A673 (cell line): ENCODE measurements around the gene AGTPBP1. TPM values are rescaled to one million over a fixed set of nuclear protein-coding genes. Genes with fewer than 3 reads are reported as not detected.

Source experiments
- BruUV-seq: library from RNA; stranded (reverse); fragments of 400-500 nt; replicated peaks from 2 replicates; lab custom pipeline; 2021; lab: Mats Ljungman, UMichigan
- CTCF ChIA-PET: fragments of 300-600 bp; sonication (Branson Sonifier 250); formaldehyde crosslinking; loops from one replicate; lab custom pipeline; 2022; ENCODE audit warnings: antibody characterized with exemption; lab: Charles Lee
- POLR2A ChIA-PET: fragments of 300-600 bp; sonication (Branson Sonifier 250); formaldehyde crosslinking; loops from one replicate; lab custom pipeline; 2022; ENCODE audit warnings: antibody characterized with exemption; ENCODE audit not compliant: low non-redundant PET; lab: Charles Lee
- DNase-seq: peaks from one replicate; pipeline ENCODE4 v3.0.0-alpha.2; 2015; ENCODE audit warnings: low spot score
- H3K27ac ChIP-seq: fragments of 200-600 bp; sonication (generic); 2 replicates; pipeline ENCODE4 v1.5.1; 2016; ENCODE audit warnings: mixed run types, low read depth, mild to moderate bottlenecking, mixed read lengths, antibody characterized with exemption, low read length; ENCODE audit not compliant: poor library complexity, severe bottlenecking
- H3K27me3 ChIP-seq: fragments of 200-600 bp; sonication (generic); replicated peaks from 2 replicates; pipeline ENCODE4 v1.6.1; 2017; ENCODE audit warnings: mixed run types, low read depth, mild to moderate bottlenecking, mixed read lengths, antibody characterized with exemption, low read length; ENCODE audit not compliant: insufficient read depth, poor library complexity
- H3K36me3 ChIP-seq: fragments of 200-600 bp; sonication (generic); 2 replicates; pipeline ENCODE4 v1.6.1; 2016; ENCODE audit warnings: mixed run types, mild to moderate bottlenecking, mixed read lengths, antibody characterized with exemption, low read length; ENCODE audit not compliant: insufficient read depth, poor library complexity, severe bottlenecking
- H3K4me1 ChIP-seq: fragments of 200-600 bp; sonication (generic); 2 replicates; pipeline ENCODE4 v1.6.1; 2017; ENCODE audit warnings: mixed run types, mild to moderate bottlenecking, mixed read lengths, antibody characterized with exemption, low read length; ENCODE audit not compliant: insufficient read depth, poor library complexity, severe bottlenecking
- H3K4me3 ChIP-seq: fragments of 200-600 bp; sonication (generic); 2 replicates; pipeline ENCODE4 v1.5.1; 2016; ENCODE audit warnings: low read depth, mixed run types, mild to moderate bottlenecking, mixed read lengths, low read length; ENCODE audit not compliant: poor library complexity, severe bottlenecking
- H3K9me3 ChIP-seq: fragments of 200-600 bp; sonication (generic); 2 replicates; pipeline ENCODE4 v1.6.1; 2016; ENCODE audit warnings: mixed run types, low read depth, mild to moderate bottlenecking, mixed read lengths, antibody characterized with exemption, low read length; ENCODE audit not compliant: poor library complexity, severe bottlenecking
- CTCF ChIP-seq: fragments of 300-800, 200-600 bp; sonication (generic); conservative IDR thresholded peaks from 2 replicates; pipeline ENCODE4 v1.5.1; 2017; ENCODE audit warnings: low read depth, mild to moderate bottlenecking, antibody characterized with exemption, low read length, moderate library complexity, mixed read lengths
- EZH2 ChIP-seq: fragments of 200-600 bp; sonication (generic); IDR thresholded peaks from 2 replicates; pipeline ENCODE4 v1.6.1; 2017; ENCODE audit warnings: borderline replicate concordance, low read depth, mild to moderate bottlenecking, mixed read lengths, antibody characterized with exemption, low read length; ENCODE audit not compliant: poor library complexity, severe bottlenecking
- intact Hi-C: fragments of 100-400 bp; cut with micrococcal nuclease; formaldehyde crosslinking; loops from one replicate; pipeline ENCODE4 v1.10.0; 2022; ENCODE audit not compliant: unreplicated experiment
- total RNA-seq: library from RNA; stranded (reverse); gene quantifications from 2 replicates; pipeline ENCODE4 v1.2.3, GENCODE V29; 2021

AGTPBP1 gene
- total RNA-seq, 1 experiment from 2014 or later, result 24.7 TPM

- no peak overlapping the region for H3K4me3 ChIP-seq
- no peaks in the 10 kb centered on the region for H3K4me1 ChIP-seq
- intact Hi-C loops, result no loop called here
- no peaks in the 10 kb centered on the region for H3K36me3 ChIP-seq
- H3K27me3 ChIP-seq, result peaks cover 24% of the 10 kb centered on the region
- no peak for TF ChIP-seq CTCF
- ChIA-PET POLR2A (no interaction called here), CTCF (no interaction called here)
- H3K9me3 ChIP-seq, result no peaks in the 10 kb centered on the region
- BruUV-seq, result no TSS peak
- no peak for DNase-seq
- no peak overlapping the region for H3K27ac ChIP-seq
Measured at GRCh38 chr9:85528142-85528541, 213.6 kb downstream of the AGTPBP1 start.

- ChIA-PET POLR2A (no interaction called here), CTCF (no interaction called here)
- Histone ChIP-seq H3K9me3 (no peaks in the 10 kb centered on the region), H3K4me1 (no peaks in the 10 kb centered on the region), H3K27ac (no peak overlapping the region), H3K27me3 (peaks cover 31% of the 10 kb centered on the region), H3K36me3 (no peaks in the 10 kb centered on the region), H3K4me3 (no peak overlapping the region)
- TF ChIP-seq CTCF, result no peak
- no peak for TF ChIP-seq EZH2
- BruUV-seq, result no TSS peak
- intact Hi-C loops, result no loop called here
- DNase-seq, result no peak
Measured at GRCh38 chr9:85527331-85528020, 214.3 kb downstream of the AGTPBP1 start.

GRCh38 chr9:85524531-85524930 is 217.2 kb downstream of the AGTPBP1 start:
- no TSS peak for BruUV-seq
- intact Hi-C loops, result no loop called here
- H3K9me3 ChIP-seq, result no peaks in the 10 kb centered on the region
- TF ChIP-seq CTCF (no peak), EZH2 (no peak)
- no peaks in the 10 kb centered on the region for H3K36me3 ChIP-seq
- CTCF ChIA-PET, result no interaction called here
- no peak overlapping the region for H3K4me3 ChIP-seq
- POLR2A ChIA-PET, result no interaction called here
- H3K4me1 ChIP-seq, result no peaks in the 10 kb centered on the region
- no peak overlapping the region for H3K27ac ChIP-seq
- no peak for DNase-seq
- H3K27me3 ChIP-seq, result peaks cover 45% of the 10 kb centered on the region
